HepG2 (cell line): ENCODE data around the gene KIAA1191. TPM values are rescaled to one million over a fixed set of nuclear protein-coding genes. Genes with fewer than 3 reads are reported as not detected.

Experiments
- ATAC-seq: fragments of 200-7000 bp; cut with Tn5 transposase; 3 replicates; pipeline ENCODE4 v1.9.1; 2020; ENCODE audit warnings: mild to moderate bottlenecking, moderate library complexity
- BruUV-seq: library from RNA; stranded (reverse); fragments of 400-500 nt; replicated peaks from 2 replicates; lab custom pipeline; 2021; lab: Mats Ljungman, UMichigan
- CTCF ChIA-PET: fragments of 300-600 bp; formaldehyde crosslinking; extraction: SDS; loops from one replicate; lab custom pipeline; 2021; ENCODE audit warnings: low total read pairs, inconsistent platforms, low intra/inter-chr PET ratio; lab: Yijun Ruan, JAX
- POLR2A ChIA-PET: fragments of 350-600 bp; sonication (Branson Sonifier 250); formaldehyde crosslinking; loops from one replicate; lab custom pipeline; 2020; ENCODE audit warnings: antibody characterized with exemption, inconsistent platforms; lab: Yijun Ruan, JAX
- DNase-seq: peaks from one replicate; pipeline ENCODE4 v3.0.0-alpha.2; 2015; ENCODE audit warnings: low spot score
- FAIRE-seq: peaks from 3 replicates; lab custom pipeline; 2011; peaks lifted over from hg19 to GRCh38; lab: Jason Lieb, UNC
- H2AFZ ChIP-seq: one replicate; pipeline ENCODE4 v1.6.1; 2011; ENCODE audit warnings: low read length, inconsistent platforms
- H3K27ac ChIP-seq: fragments of 300-600 bp; 3 replicates; pipeline ENCODE4 v1.8.0; 2011; ENCODE audit warnings: mixed run types, mild to moderate bottlenecking, mixed read lengths, low read length, inconsistent platforms; ENCODE audit not compliant: insufficient read depth; ENCODE audit errors: extremely low read length
- H3K27me3 ChIP-seq, 2 experiments: fragments of 200-600 bp in 1 of 2; 2 replicates in 1 of 2; 3 replicates in 1 of 2; pipeline versions ENCODE4 v1.6.0 to v1.8.0; 2011; ENCODE audit warnings: low read length in 2 of 2, mild to moderate bottlenecking in 2 of 2, moderate library complexity in 2 of 2, inconsistent platforms in 1 of 2; ENCODE audit not compliant: insufficient read depth in 2 of 2, control insufficient read depth in 1 of 2
- H3K36me3 ChIP-seq, 2 experiments: fragments of 200-600 bp in 1 of 2; replicated peaks in 1 of 2; 2 replicates in 1 of 2; 3 replicates in 1 of 2; pipeline versions ENCODE4 v1.5.1 to v1.8.0; 2011; ENCODE audit warnings: low read length in 2 of 2, inconsistent platforms in 1 of 2; ENCODE audit not compliant: insufficient read depth in 2 of 2, control insufficient read depth in 1 of 2
- H3K4me1 ChIP-seq: 2 replicates; pipeline ENCODE4 v1.5.1; 2012; ENCODE audit warnings: low read length, inconsistent platforms; ENCODE audit not compliant: insufficient read depth
- H3K4me2 ChIP-seq: 2 replicates; pipeline ENCODE4 v1.6.0; 2011; ENCODE audit warnings: low read depth, low read length, inconsistent platforms
- H3K4me3 ChIP-seq, 3 experiments: fragments of 200-600 bp in 1 of 3; sonication (generic), shearing (Covaris generic) in 1 of 3; replicated peaks in 1 of 3; 2 replicates each; pipeline ENCODE4 v1.5.1; 2011 to 2016; ENCODE audit warnings: low read length in 3 of 3, inconsistent platforms in 2 of 3, low read depth in 2 of 3, mild to moderate bottlenecking in 2 of 3, control low read depth in 1 of 3, mixed read lengths in 1 of 3; ENCODE audit not compliant: insufficient read depth in 1 of 3
- H3K79me2 ChIP-seq: one replicate; pipeline ENCODE4 v1.6.1; 2011; ENCODE audit warnings: low read length, inconsistent platforms; ENCODE audit not compliant: insufficient read depth
- H3K9ac ChIP-seq: 2 replicates; pipeline ENCODE4 v1.6.0; 2011; ENCODE audit warnings: mild to moderate bottlenecking, low read depth, low read length, inconsistent platforms; ENCODE audit not compliant: insufficient read depth
- H3K9me3 ChIP-seq: 2 replicates; pipeline ENCODE4 v1.5.1; 2012; ENCODE audit warnings: mild to moderate bottlenecking, low read length
- H4K20me1 ChIP-seq: 2 replicates; pipeline ENCODE4 v1.6.0; 2011; ENCODE audit warnings: inconsistent platforms, mild to moderate bottlenecking, low read length, moderate library complexity; ENCODE audit not compliant: insufficient read depth
- DZIP1 ChIP-seq: sonication (generic); formaldehyde crosslinking; IDR thresholded peaks from 2 replicates; pipeline ENCODE4 v1.5.0; 2020; ENCODE audit warnings: mild to moderate bottlenecking, missing genetic modification reagents
- NFE2L2 ChIP-seq: fragments of 150-350 bp; IDR thresholded peaks from 2 replicates; pipeline ENCODE4 v1.6.1; 2014; ENCODE audit warnings: low read length
- SOX5 ChIP-seq: IDR thresholded peaks from 2 replicates; pipeline ENCODE4 v1.6.1; 2016; ENCODE audit warnings: borderline replicate concordance
- ZFP91 ChIP-seq: sonication (generic); formaldehyde crosslinking; IDR thresholded peaks from 2 replicates; pipeline ENCODE4 v1.9.0; 2022; ENCODE audit warnings: missing genetic modification reagents, mild to moderate bottlenecking, borderline replicate concordance
- WGBS: methylation state at CpG from one replicate; pipeline ENCODE4 v1.1.6; 2017; ENCODE audit warnings: low lambda C conversion rate; 5-methylcytosine and 5-hydroxymethylcytosine counted together
- in situ Hi-C: cut with HindIII; loops from 2 replicates; pipeline ENCODE4 v1.10.0; 2017; ENCODE audit warnings: low pct_unique_long_range_greater_than_20kb; ENCODE audit not compliant: extremely low pct_ligation_motif_present
- intact Hi-C: fragments of 100-400 bp; cut with micrococcal nuclease; formaldehyde crosslinking; loops from one replicate; pipeline ENCODE4 v1.10.0; 2022; ENCODE audit not compliant: unreplicated experiment
- polyA plus RNA-seq, 8 experiments: library from polyadenylated mRNA; depleted of rRNA in 3 of 8; stranded (reverse) in 7 of 8; unstranded in 1 of 8; fragments of >200 nt; fragmentation: Illumina TruSeq in 4 of 8; extraction: Trizol in 4 of 8; gene quantifications; 2 replicates each; pipeline versions ENCODE4 v1.2.1 to v1.2.3, GENCODE V29; 2011 to 2016; ENCODE audit warnings: low read depth in 4 of 8, missing spikeins in 1 of 8, mixed read lengths in 1 of 8; ENCODE audit not compliant: insufficient read depth in 1 of 8
- total RNA-seq, 5 experiments: library from RNA; depleted of rRNA; stranded (reverse); fragments of >200 nt; fragmentation: Illumina TruSeq; extraction: Trizol; gene quantifications; 2 replicates each; pipeline ENCODE4 v1.2.3, GENCODE V29; 2016; ENCODE audit warnings: low read depth in 1 of 5

KIAA1191 gene
- total and polyA plus RNA-seq, 2 of the 13 experiments (the other 11 are each of a cell fraction or from before 2014, with no cell fraction given) = 63.6 to 103 TPM

DNA sequence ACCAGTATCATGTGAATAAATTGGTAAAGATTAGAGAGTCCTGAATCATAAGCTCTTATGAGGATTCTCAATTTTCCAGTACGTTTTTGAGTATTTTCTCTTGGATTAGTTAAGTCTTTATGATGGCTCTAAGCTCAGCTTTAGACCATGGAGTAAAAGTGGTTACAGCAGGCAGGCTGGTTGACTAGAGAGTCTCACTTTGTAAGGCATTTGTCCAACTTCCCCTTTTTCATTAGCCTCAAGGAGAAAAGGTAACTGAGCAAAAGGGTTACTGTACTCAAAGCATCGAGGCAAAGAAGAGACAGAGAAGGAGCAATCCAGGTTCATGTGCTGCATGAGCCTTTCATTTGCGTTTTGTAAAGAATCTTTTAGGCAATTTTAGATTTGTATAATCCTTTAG is 18.3 kb upstream of the KIAA1191 start:
- DNase-seq = no peak
- FAIRE-seq = no peak
- H3K27ac ChIP-seq = no peak overlapping the region
- H2AFZ ChIP-seq = no peak overlapping the region
- TF ChIP-seq ZFP91 (CRISPR knock-in tag) = no peak
- no peak for TF ChIP-seq DZIP1 (CRISPR knock-in tag)
- no peak for TF ChIP-seq SOX5 (CRISPR knock-in tag)
- no peak for TF ChIP-seq NFE2L2
- TF ChIP-seq, all 625 proteins: peak for 0
- POLR2A ChIA-PET = no interaction called here
- H4K20me1 ChIP-seq = no peaks in the 10 kb centered on the region
- H3K36me3 ChIP-seq = peaks cover 17 to 39% of the 10 kb centered on the region in 2 experiments
- H3K4me3 ChIP-seq = no peak overlapping the region
- no peaks in the 10 kb centered on the region for H3K27me3 ChIP-seq
- H3K79me2 ChIP-seq = peaks cover under 1% of the 10 kb centered on the region
- H3K4me2 ChIP-seq = no peak overlapping the region
- peaks cover 6% of the 10 kb centered on the region; the same call in 1 of the 2 replicates for H3K4me1 ChIP-seq
- in situ Hi-C loops (no loop called here), intact Hi-C loops (no loop called here)
- H3K9ac ChIP-seq = no peak overlapping the region
- 89% methylated on average over 3 of the region's 3 CpGs for WGBS
- ATAC-seq = no peak
- no TSS peak for BruUV-seq
- no peaks in the 10 kb centered on the region for H3K9me3 ChIP-seq
- CTCF ChIA-PET = no interaction called here
